ENCODE measurements around the gene BCAP31. TPM values are rescaled to one million over a fixed set of nuclear protein-coding genes. Genes with fewer than 3 reads are reported as not detected.
A peak's percentile ranks its signal among the peaks of the same experiment; 100 is the strongest.

BCAP31 gene
- total RNA-seq, 1 experiment from 2014 or later, result 138 TPM

- no peak overlapping the region for H3T11ph ChIP-seq (ENCODE audit: low read length)
- peak; percentile 25 for DNase-seq
- H2AFZ ChIP-seq (ENCODE audit: low read length), result no peak overlapping the region
- no peak overlapping the region for H3K56ac ChIP-seq (ENCODE audit: insufficient read length, low read depth, low read length)
- no peaks in the 10 kb centered on the region for H3K79me1 ChIP-seq (ENCODE audit: insufficient read depth, low read depth, low read length, poor library complexity, severe bottlenecking)
- no peak overlapping the region for H2BK120ac ChIP-seq (ENCODE audit: low read depth, low read length, poor library complexity, severe bottlenecking)
- Mint-ChIP-seq H3K27ac (no peak overlapping the region), H3K36me3 (ENCODE audit: insufficient read depth in 1 of 3, low read depth in 3 of 3) (no peaks in the 10 kb centered on the region; a peak in 1 of 7 replicates), H3K9me3 (peaks cover 22 to 52% of the 10 kb centered on the region in 2 experiments), H3K4me3 (no peak overlapping the region), H3K27me3 (ENCODE audit: low read depth) (peaks cover 5% of the 10 kb centered on the region; the same call in 1 of the 2 replicates), H3K4me1 (peaks cover 2 to 6% of the 10 kb centered on the region in 2 experiments; a peak in 3 of 4 replicates)
- H3K9me3 ChIP-seq (ENCODE audit: control insufficient read depth, low read depth, low read length), result no peaks in the 10 kb centered on the region
- no peak for TF ChIP-seq CTCF (conservative IDR thresholded peaks at IDR 0.05)
- H3K9ac ChIP-seq (ENCODE audit: extremely low read depth, insufficient read length, low read length), result no peak overlapping the region
- no peak overlapping the region for H3K27ac ChIP-seq (ENCODE audit: insufficient read length, low read depth, low read length)
- WGBS (ENCODE audit: extremely low coverage, insufficient read length, low lambda C conversion rate), result no CpG with 5 or more reads among the region's 23 CpGs
- H3K79me2 ChIP-seq (ENCODE audit: insufficient read depth, low read length), result no peaks in the 10 kb centered on the region
- H4K8ac ChIP-seq (replicated peaks; ENCODE audit: insufficient read length, low read depth, low read length), result no peak overlapping the region
- H3K18ac ChIP-seq (ENCODE audit: insufficient read length, low read depth, low read length), result no peak overlapping the region
- H3K27me3 ChIP-seq (ENCODE audit: insufficient read depth, low read length), result no peaks in the 10 kb centered on the region
- no peak overlapping the region for H2AK5ac ChIP-seq (ENCODE audit: insufficient read length, low read length)
- H3K23me2 ChIP-seq (ENCODE audit: insufficient read length, low read depth, low read length, poor library complexity, severe bottlenecking), result no peaks in the 10 kb centered on the region
- H3K4me2 ChIP-seq (ENCODE audit: insufficient read depth, insufficient read length, low read length), result no peak overlapping the region
- no peaks in the 10 kb centered on the region for H4K20me1 ChIP-seq (ENCODE audit: control insufficient read depth, insufficient read depth, insufficient read length)
- H3K4ac ChIP-seq (ENCODE audit: low read depth, low read length), result no peak overlapping the region
- H2BK12ac ChIP-seq (ENCODE audit: insufficient read length, low read depth, low read length), result no peak overlapping the region
- no peak overlapping the region for H4K5ac ChIP-seq (ENCODE audit: insufficient read length, low read depth, low read length)
- H2BK20ac ChIP-seq (ENCODE audit: low read depth, low read length, poor library complexity, severe bottlenecking), result no peak overlapping the region
- no peak overlapping the region for H4K91ac ChIP-seq (ENCODE audit: insufficient read length, low read depth, low read length)
- no peak overlapping the region for H2BK15ac ChIP-seq (ENCODE audit: low read depth, low read length)
- no peaks in the 10 kb centered on the region for H3K4me1 ChIP-seq (ENCODE audit: insufficient read depth, low read length)
- no peak overlapping the region for H2BK5ac ChIP-seq (ENCODE audit: insufficient read length, low read length)
- no peak overlapping the region for H3K14ac ChIP-seq (ENCODE audit: insufficient read depth, low read length)
- no peak overlapping the region for H3K23ac ChIP-seq (ENCODE audit: insufficient read length, low read depth, low read length)
Measured at GRCh38 chrX:153769158-153769864, 45.1 kb upstream of the BCAP31 start.
